ENCODE results near the gene TIE1. TPM values are rescaled to one million over a fixed set of nuclear protein-coding genes. Genes with fewer than 3 reads are reported as not detected.

Gene TIE1
- total and polyA plus RNA-seq, 2 experiments from 2014 or later = 0.21 TPM; not detected in 1

DNA sequence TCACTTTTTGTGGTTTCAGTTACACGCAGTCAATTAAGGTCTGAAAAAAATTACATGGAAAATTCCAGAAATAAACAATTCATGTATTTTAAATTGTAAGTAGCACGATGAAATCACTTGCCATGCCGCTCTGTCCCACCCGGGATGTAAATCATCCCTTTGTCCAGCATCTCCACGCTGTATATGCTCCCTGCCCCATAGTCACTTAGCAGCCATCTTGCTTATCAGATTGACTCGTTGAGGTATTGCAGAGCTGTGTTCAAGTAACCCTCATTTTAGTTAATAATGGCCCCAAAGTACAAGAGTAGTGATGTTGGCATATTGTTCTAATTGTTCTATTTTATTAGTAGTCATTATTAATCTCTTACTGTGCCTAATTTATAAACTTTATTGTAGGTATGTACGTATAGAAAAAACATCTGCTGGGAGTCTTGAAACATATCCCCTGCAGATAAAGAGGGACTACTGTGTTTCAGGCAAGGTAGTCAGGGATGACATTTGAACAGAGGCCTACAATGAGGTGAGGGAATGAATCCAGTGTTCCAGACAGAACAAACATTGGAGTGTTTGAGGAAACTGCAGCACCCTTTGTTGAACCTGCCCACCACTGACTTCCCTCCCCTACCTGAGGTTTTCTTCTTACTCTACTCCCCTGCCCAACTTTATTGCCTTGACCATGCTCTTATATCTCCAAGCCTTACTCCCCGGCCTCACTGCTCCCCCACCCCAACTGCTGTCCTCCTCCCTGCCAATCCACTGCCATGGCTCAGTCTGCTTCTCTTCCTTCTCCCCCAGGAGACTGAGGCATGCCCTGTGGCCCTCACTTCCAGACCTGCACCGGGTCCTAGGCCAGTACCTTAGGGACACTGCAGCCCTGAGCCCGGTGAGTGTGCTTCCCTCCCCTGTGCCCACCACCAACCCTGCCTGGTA lies 50.9 kb downstream of the TIE1 start:
- Histone ChIP-seq H2AFZ (no peak overlapping the region), H3K9me2 (ENCODE audit: insufficient read depth) (no peaks in the 10 kb centered on the region), H3K4me2 (ENCODE audit: unreplicated experiment) (no peak overlapping the region), H3K4me1 (ENCODE audit: insufficient read depth) (peaks cover 11% of the 10 kb centered on the region; the same call in 1 of the 2 replicates), H3K27ac (no peak overlapping the region), H3K9ac (no peak overlapping the region), H3K79me2 (ENCODE audit: insufficient read depth) (no peaks in the 10 kb centered on the region), H4K20me1 (ENCODE audit: insufficient read depth) (no peaks in the 10 kb centered on the region), H3K9me3 (ENCODE audit: low read depth) (no peaks in the 10 kb centered on the region), H3K4me3 (no peak overlapping the region), H3K36me3 (ENCODE audit: low read depth) (no peaks in the 10 kb centered on the region), H3F3A (ENCODE audit: insufficient read depth) (peaks cover 10% of the 10 kb centered on the region), H3K27me3 (replicated peaks; ENCODE audit: insufficient read depth) (no peaks in the 10 kb centered on the region)
- no peak for DNase-seq
- 95 to 96% methylated on average over 10 of the region's 10 CpGs for WGBS, 2 experiments (ENCODE audit: low coverage in 1 of 2, low lambda C conversion rate in 2 of 2, missing lambda C conversion rate in 2 of 2)
- TF ChIP-seq EZH2phosphoT487 (IDR thresholded peaks at IDR 0.05; ENCODE audit: insufficient read depth, low read depth) = no peak
- TF ChIP-seq EZH2 (IDR thresholded peaks at IDR 0.05; ENCODE audit: insufficient read depth, poor library complexity, severe bottlenecking) = no peak
- in situ Hi-C loops (cut with MboI) = no loop called here

- TF ChIP-seq EZH2 (IDR thresholded peaks at IDR 0.05; ENCODE audit: insufficient read depth, poor library complexity, severe bottlenecking) = no peak
- no peaks in the 10 kb centered on the region for H3K27me3 ChIP-seq (replicated peaks; ENCODE audit: insufficient read depth)
- no peaks in the 10 kb centered on the region for H3K9me3 ChIP-seq (ENCODE audit: low read depth)
- H2AFZ ChIP-seq = no peak overlapping the region
- H3K4me3 ChIP-seq = no peak overlapping the region
- H3K4me2 ChIP-seq (ENCODE audit: unreplicated experiment) = no peak overlapping the region
- H3K36me3 ChIP-seq (ENCODE audit: low read depth) = no peaks in the 10 kb centered on the region
- H3K79me2 ChIP-seq (ENCODE audit: insufficient read depth) = no peaks in the 10 kb centered on the region
- H3K27ac ChIP-seq = no peak overlapping the region
- H4K20me1 ChIP-seq (ENCODE audit: insufficient read depth) = no peaks in the 10 kb centered on the region
- in situ Hi-C loops (cut with MboI) = no loop called here
- 99 to 100% methylated on average over 2 of the region's 2 CpGs for WGBS, 2 experiments (ENCODE audit: low coverage in 1 of 2, low lambda C conversion rate in 2 of 2, missing lambda C conversion rate in 2 of 2)
- H3F3A ChIP-seq (ENCODE audit: insufficient read depth) = peaks cover 9% of the 10 kb centered on the region
- H3K9me2 ChIP-seq (ENCODE audit: insufficient read depth) = no peaks in the 10 kb centered on the region
- H3K9ac ChIP-seq = no peak overlapping the region
- H3K4me1 ChIP-seq (ENCODE audit: insufficient read depth) = peaks cover 11% of the 10 kb centered on the region; the same call in 1 of the 2 replicates
- no peak for DNase-seq
Observed at GRCh38 chr1:43352351-43352705, 51.5 kb downstream of the TIE1 start.

DNA sequence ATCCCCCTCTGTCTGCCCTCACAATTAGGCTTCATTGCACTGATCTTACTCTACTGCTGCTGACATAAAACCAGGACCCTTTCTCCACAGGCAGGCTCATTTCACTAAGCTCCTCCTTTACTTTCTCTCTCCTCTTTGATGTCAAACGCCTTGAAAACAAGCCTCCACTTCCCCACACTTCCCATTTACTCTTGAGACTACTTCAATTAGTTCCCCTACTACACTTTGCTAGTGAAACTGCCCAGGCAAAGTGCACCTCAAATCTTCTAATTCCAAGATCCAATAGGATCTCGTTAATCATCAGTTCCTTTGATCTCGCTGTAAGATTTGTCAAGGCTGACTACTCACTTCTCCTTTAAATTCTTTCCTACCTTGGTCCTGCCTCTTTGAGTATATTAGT lies 52.1 kb downstream of the TIE1 start:
- H3F3A ChIP-seq (ENCODE audit: insufficient read depth) = peaks cover 6% of the 10 kb centered on the region
- H3K27ac ChIP-seq = no peak overlapping the region
- H3K4me3 ChIP-seq = no peak overlapping the region
- no peaks in the 10 kb centered on the region for H3K27me3 ChIP-seq (replicated peaks; ENCODE audit: insufficient read depth)
- no peak overlapping the region for H3K9ac ChIP-seq
- H3K4me1 ChIP-seq (ENCODE audit: insufficient read depth) = peaks cover 14% of the 10 kb centered on the region
- H3K9me3 ChIP-seq (ENCODE audit: low read depth) = no peaks in the 10 kb centered on the region
- no peak overlapping the region for H2AFZ ChIP-seq
- TF ChIP-seq EZH2phosphoT487 (IDR thresholded peaks at IDR 0.05; ENCODE audit: insufficient read depth, low read depth) = no peak
- TF ChIP-seq EZH2 (IDR thresholded peaks at IDR 0.05; ENCODE audit: insufficient read depth, poor library complexity, severe bottlenecking) = no peak
- WGBS, 2 experiments (ENCODE audit: low coverage in 1 of 2, low lambda C conversion rate in 2 of 2, missing lambda C conversion rate in 2 of 2) = 59 to 61% methylated on average over 3 of the region's 3 CpGs
- no peaks in the 10 kb centered on the region for H3K36me3 ChIP-seq (ENCODE audit: low read depth)
- no peak for DNase-seq
- H3K79me2 ChIP-seq (ENCODE audit: insufficient read depth) = no peaks in the 10 kb centered on the region
- H3K4me2 ChIP-seq (ENCODE audit: unreplicated experiment) = no peak overlapping the region
- no peaks in the 10 kb centered on the region for H3K9me2 ChIP-seq (ENCODE audit: insufficient read depth)
- in situ Hi-C loops (cut with MboI) = no loop called here
- no peaks in the 10 kb centered on the region for H4K20me1 ChIP-seq (ENCODE audit: insufficient read depth)

DNA sequence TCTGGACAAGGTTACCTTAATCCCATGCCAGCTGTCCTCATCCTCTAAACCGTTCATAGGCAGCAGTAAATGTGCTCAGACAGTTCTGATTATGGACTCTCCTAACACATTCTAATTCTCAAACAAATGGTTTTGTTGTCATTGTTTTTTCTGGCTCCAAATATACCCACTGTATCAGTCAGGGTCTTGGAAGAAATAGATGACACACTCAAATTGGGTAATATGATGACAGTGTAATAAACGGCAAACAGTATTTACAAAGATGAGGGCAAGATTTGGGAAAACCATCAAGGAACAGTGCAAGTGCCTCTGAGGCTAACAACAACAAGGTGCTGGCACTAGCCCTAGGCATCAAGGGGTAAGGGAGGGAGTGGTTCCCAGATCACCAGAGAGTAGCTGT lies 53.7 kb downstream of the TIE1 start:
- Histone ChIP-seq H3K9ac (no peak overlapping the region), H3K36me3 (ENCODE audit: low read depth) (no peaks in the 10 kb centered on the region), H3K27ac (no peak overlapping the region), H3K9me3 (ENCODE audit: low read depth) (no peaks in the 10 kb centered on the region), H3F3A (ENCODE audit: insufficient read depth) (peaks cover 13% of the 10 kb centered on the region), H3K4me2 (ENCODE audit: unreplicated experiment) (no peak overlapping the region), H3K4me3 (no peak overlapping the region), H3K27me3 (replicated peaks; ENCODE audit: insufficient read depth) (no peaks in the 10 kb centered on the region), H2AFZ (no peak overlapping the region), H3K9me2 (ENCODE audit: insufficient read depth) (no peaks in the 10 kb centered on the region), H3K79me2 (ENCODE audit: insufficient read depth) (0 out of 2 replicates have a peak, but pooled peaks cover 7% of the 10 kb centered on the region), H3K4me1 (ENCODE audit: insufficient read depth) (peaks cover 14% of the 10 kb centered on the region), H4K20me1 (ENCODE audit: insufficient read depth) (no peaks in the 10 kb centered on the region)
- TF ChIP-seq EZH2 (IDR thresholded peaks at IDR 0.05; ENCODE audit: insufficient read depth, poor library complexity, severe bottlenecking) = no peak
- TF ChIP-seq EZH2phosphoT487 (IDR thresholded peaks at IDR 0.05; ENCODE audit: insufficient read depth, low read depth) = no peak
- 71 to 80% methylated on average over 2 of the region's 2 CpGs for WGBS, 2 experiments (ENCODE audit: low coverage in 1 of 2, low lambda C conversion rate in 2 of 2, missing lambda C conversion rate in 2 of 2)
- in situ Hi-C loops (cut with MboI) = no loop called here
- no peak for DNase-seq
